VCaP (cell line): ENCODE measurements around the gene ATP6V1B1.

ENCODE experiments used
- H3K27ac ChIP-seq: fragments of 450-650 bp; 2 replicates; pipeline ENCODE4 v1.5.1; 2017
- CTCF ChIP-seq: fragments of 450-650 bp; conservative IDR thresholded peaks from 2 replicates; pipeline ENCODE4 v1.5.1; 2017; ENCODE audit warnings: mild to moderate bottlenecking, moderate library complexity

ATP6V1B1 gene

GRCh38 chr2:70890469-70891065, 45.1 kb upstream of the ATP6V1B1 start:
- no peak for TF ChIP-seq CTCF
- H3K27ac ChIP-seq = no peak overlapping the region

GRCh38 chr2:70891572-70892357, 43.9 kb upstream of the ATP6V1B1 start:
- TF ChIP-seq CTCF = no peak
- H3K27ac ChIP-seq = no peak overlapping the region

GRCh38 chr2:70892750-70893149, 43.0 kb upstream of the ATP6V1B1 start:
- TF ChIP-seq CTCF = no peak
- H3K27ac ChIP-seq = no peak overlapping the region

- H3K27ac ChIP-seq = no peak overlapping the region
- TF ChIP-seq CTCF = no peak
Observed at GRCh38 chr2:70893186-70893585, 42.5 kb upstream of the ATP6V1B1 start.

GRCh38 chr2:70894765-70895164, 40.9 kb upstream of the ATP6V1B1 start:
- TF ChIP-seq CTCF = no peak
- H3K27ac ChIP-seq = no peak overlapping the region

- no peak for TF ChIP-seq CTCF
- no peak overlapping the region for H3K27ac ChIP-seq
Observed at GRCh38 chr2:70895249-70895648, 40.5 kb upstream of the ATP6V1B1 start.

GRCh38 chr2:70895998-70896764, 39.5 kb upstream of the ATP6V1B1 start:
- no peak overlapping the region for H3K27ac ChIP-seq
- no peak for TF ChIP-seq CTCF
